HepG2 (cell line): ENCODE measurements around the gene RETREG2. TPM values are rescaled to one million over a fixed set of nuclear protein-coding genes. Genes with fewer than 3 reads are reported as not detected.

ENCODE experiments used
- CENPT ChIP-seq: sonication (generic); formaldehyde crosslinking; IDR thresholded peaks from 2 replicates; pipeline ENCODE4 v1.8.0; 2022; ENCODE audit warnings: low read depth, mild to moderate bottlenecking, moderate library complexity, missing genetic modification reagents
- DMAP1 ChIP-seq: IDR thresholded peaks from 2 replicates; pipeline ENCODE4 v1.6.1; 2016
- ETV6 ChIP-seq: sonication (generic); formaldehyde crosslinking; conservative IDR thresholded peaks from 2 replicates; pipeline ENCODE4 v1.4.0; 2020; ENCODE audit warnings: missing genetic modification reagents
- KDM5B ChIP-seq: sonication (generic); formaldehyde crosslinking; IDR thresholded peaks from 2 replicates; pipeline ENCODE4 v1.4.0; 2020; ENCODE audit warnings: missing genetic modification reagents, mild to moderate bottlenecking, borderline replicate concordance
- MXD4 ChIP-seq: IDR thresholded peaks from 2 replicates; pipeline ENCODE4 v1.6.1; 2016; ENCODE audit warnings: mild to moderate bottlenecking, missing biosample characterization, missing genetic modification reagents
- MYC ChIP-seq: sonication (generic); formaldehyde crosslinking; IDR thresholded peaks from 2 replicates; pipeline ENCODE4 v1.9.0; 2021; ENCODE audit warnings: missing genetic modification reagents, borderline replicate concordance
- NRL ChIP-seq: sonication (generic); formaldehyde crosslinking; IDR thresholded peaks from 2 replicates; pipeline ENCODE4 v1.5.0; 2020; ENCODE audit warnings: missing genetic modification reagents, mild to moderate bottlenecking, moderate library complexity, borderline replicate concordance
- PAX8 ChIP-seq: sonication (generic); formaldehyde crosslinking; IDR thresholded peaks from 2 replicates; pipeline ENCODE4 v1.8.0; 2022; ENCODE audit warnings: mild to moderate bottlenecking, missing genetic modification reagents, borderline replicate concordance
- PHF21A ChIP-seq: sonication (generic); formaldehyde crosslinking; IDR thresholded peaks from 2 replicates; pipeline ENCODE4 v1.5.0; 2020; ENCODE audit warnings: mild to moderate bottlenecking, missing genetic modification reagents
- SPEN ChIP-seq: sonication (generic); formaldehyde crosslinking; IDR thresholded peaks from 2 replicates; pipeline ENCODE4 v1.5.1; 2020; ENCODE audit warnings: low read depth, mild to moderate bottlenecking, missing genetic modification reagents
- TEAD3 ChIP-seq: optimal IDR thresholded peaks from 2 replicates; pipeline ENCODE3; 2016; ENCODE audit warnings: borderline replicate concordance
- ZFP36L2 ChIP-seq: sonication (generic); formaldehyde crosslinking; IDR thresholded peaks from 2 replicates; pipeline ENCODE4 v1.4.0; 2020; ENCODE audit warnings: missing genetic modification reagents
- ZNF326 ChIP-seq: sonication (generic); formaldehyde crosslinking; IDR thresholded peaks from 2 replicates; pipeline ENCODE4 v1.4.0; 2020; ENCODE audit warnings: missing genetic modification reagents, borderline replicate concordance
- ZNF879 ChIP-seq: sonication (generic); formaldehyde crosslinking; IDR thresholded peaks from 2 replicates; pipeline ENCODE4 v1.8.1; 2023; ENCODE audit warnings: missing genetic modification reagents
- polyA plus RNA-seq, 8 experiments: library from polyadenylated mRNA; depleted of rRNA in 3 of 8; stranded (reverse) in 7 of 8; unstranded in 1 of 8; fragments of >200 nt; fragmentation: Illumina TruSeq in 4 of 8; extraction: Trizol in 4 of 8; gene quantifications; 2 replicates each; pipeline versions ENCODE4 v1.2.1 to v1.2.3, GENCODE V29; 2011 to 2016; ENCODE audit warnings: low read depth in 4 of 8, missing spikeins in 1 of 8, mixed read lengths in 1 of 8; ENCODE audit not compliant: insufficient read depth in 1 of 8
- total RNA-seq, 5 experiments: library from RNA; depleted of rRNA; stranded (reverse); fragments of >200 nt; fragmentation: Illumina TruSeq; extraction: Trizol; gene quantifications; 2 replicates each; pipeline ENCODE4 v1.2.3, GENCODE V29; 2016; ENCODE audit warnings: low read depth in 1 of 5
- TF ChIP-seq, protein P1 (sequence below): sonication (generic); formaldehyde crosslinking; IDR thresholded peaks from 2 replicates; pipeline ENCODE4 v1.4.0; 2020; ENCODE audit warnings: missing genetic modification reagents
- TF ChIP-seq, protein P2 (sequence below): sonication (generic); formaldehyde crosslinking; IDR thresholded peaks from 2 replicates; pipeline ENCODE4 v1.4.0; 2020; ENCODE audit warnings: missing genetic modification reagents, borderline replicate concordance
- TF ChIP-seq, protein P3 (sequence below): sonication (generic); formaldehyde crosslinking; IDR thresholded peaks from 2 replicates; pipeline ENCODE4 v1.4.0; 2020; ENCODE audit warnings: mild to moderate bottlenecking, missing genetic modification reagents
- TF ChIP-seq, protein P4 (sequence below): sonication (generic); formaldehyde crosslinking; IDR thresholded peaks from 2 replicates; pipeline ENCODE4 v1.4.0; 2020; ENCODE audit warnings: missing genetic modification reagents, borderline replicate concordance
- TF ChIP-seq, protein P5 (sequence below): sonication (generic); formaldehyde crosslinking; IDR thresholded peaks from 2 replicates; pipeline ENCODE4 v1.4.0; 2020; ENCODE audit warnings: mild to moderate bottlenecking, missing genetic modification reagents

Gene RETREG2
- total and polyA plus RNA-seq, 2 of the 13 experiments (the other 11 are each of a cell fraction or from before 2014, with no cell fraction given), result 86.0 to 134 TPM

DNA sequence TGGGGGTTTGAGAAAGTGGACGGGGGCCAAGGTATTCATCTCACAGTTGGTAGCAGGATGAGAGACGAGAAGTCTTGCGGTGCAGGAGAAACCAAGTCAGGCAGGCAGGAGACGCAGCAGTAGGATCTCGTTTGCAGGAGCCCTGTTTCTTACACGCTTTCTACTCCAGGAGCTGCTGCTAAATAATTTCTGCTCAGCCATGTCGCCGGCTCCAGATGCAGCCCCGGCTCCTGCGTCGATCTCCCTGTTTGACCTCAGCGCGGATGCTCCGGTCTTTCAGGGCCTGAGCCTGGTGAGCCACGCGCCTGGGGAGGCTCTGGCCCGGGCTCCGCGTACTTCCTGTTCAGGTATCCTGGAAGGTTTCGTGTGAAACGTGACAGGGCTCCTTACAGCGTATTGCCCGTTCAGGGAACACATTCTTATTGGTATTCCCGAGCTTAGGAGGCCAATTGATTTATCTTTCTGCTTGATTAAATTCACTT lies 52.0 kb downstream of the RETREG2 start (continued):
- TF ChIP-seq, protein P1, sequence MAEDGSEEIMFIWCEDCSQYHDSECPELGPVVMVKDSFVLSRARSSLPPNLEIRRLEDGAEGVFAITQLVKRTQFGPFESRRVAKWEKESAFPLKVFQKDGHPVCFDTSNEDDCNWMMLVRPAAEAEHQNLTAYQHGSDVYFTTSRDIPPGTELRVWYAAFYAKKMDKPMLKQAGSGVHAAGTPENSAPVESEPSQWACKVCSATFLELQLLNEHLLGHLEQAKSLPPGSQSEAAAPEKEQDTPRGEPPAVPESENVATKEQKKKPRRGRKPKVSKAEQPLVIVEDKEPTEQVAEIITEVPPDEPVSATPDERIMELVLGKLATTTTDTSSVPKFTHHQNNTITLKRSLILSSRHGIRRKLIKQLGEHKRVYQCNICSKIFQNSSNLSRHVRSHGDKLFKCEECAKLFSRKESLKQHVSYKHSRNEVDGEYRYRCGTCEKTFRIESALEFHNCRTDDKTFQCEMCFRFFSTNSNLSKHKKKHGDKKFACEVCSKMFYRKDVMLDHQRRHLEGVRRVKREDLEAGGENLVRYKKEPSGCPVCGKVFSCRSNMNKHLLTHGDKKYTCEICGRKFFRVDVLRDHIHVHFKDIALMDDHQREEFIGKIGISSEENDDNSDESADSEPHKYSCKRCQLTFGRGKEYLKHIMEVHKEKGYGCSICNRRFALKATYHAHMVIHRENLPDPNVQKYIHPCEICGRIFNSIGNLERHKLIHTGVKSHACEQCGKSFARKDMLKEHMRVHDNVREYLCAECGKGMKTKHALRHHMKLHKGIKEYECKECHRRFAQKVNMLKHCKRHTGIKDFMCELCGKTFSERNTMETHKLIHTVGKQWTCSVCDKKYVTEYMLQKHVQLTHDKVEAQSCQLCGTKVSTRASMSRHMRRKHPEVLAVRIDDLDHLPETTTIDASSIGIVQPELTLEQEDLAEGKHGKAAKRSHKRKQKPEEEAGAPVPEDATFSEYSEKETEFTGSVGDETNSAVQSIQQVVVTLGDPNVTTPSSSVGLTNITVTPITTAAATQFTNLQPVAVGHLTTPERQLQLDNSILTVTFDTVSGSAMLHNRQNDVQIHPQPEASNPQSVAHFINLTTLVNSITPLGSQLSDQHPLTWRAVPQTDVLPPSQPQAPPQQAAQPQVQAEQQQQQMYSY, result 0 out of 2 replicates have a peak, but pooled peaks have one; percentile 31
- TF ChIP-seq, protein P2, sequence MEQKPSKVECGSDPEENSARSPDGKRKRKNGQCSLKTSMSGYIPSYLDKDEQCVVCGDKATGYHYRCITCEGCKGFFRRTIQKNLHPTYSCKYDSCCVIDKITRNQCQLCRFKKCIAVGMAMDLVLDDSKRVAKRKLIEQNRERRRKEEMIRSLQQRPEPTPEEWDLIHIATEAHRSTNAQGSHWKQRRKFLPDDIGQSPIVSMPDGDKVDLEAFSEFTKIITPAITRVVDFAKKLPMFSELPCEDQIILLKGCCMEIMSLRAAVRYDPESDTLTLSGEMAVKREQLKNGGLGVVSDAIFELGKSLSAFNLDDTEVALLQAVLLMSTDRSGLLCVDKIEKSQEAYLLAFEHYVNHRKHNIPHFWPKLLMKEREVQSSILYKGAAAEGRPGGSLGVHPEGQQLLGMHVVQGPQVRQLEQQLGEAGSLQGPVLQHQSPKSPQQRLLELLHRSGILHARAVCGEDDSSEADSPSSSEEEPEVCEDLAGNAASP (CRISPR knock-in tag), result peak; percentile 51; the same call in 1 of the 2 replicates
- TF ChIP-seq ZNF879 (CRISPR knock-in tag) (peak; percentile 21; the same call in 1 of the 2 replicates), NRL (CRISPR knock-in tag) (0 out of 2 replicates have a peak, but pooled peaks have one; percentile 6), MYC (CRISPR knock-in tag) (peak; percentile 87), KDM5B (CRISPR knock-in tag) (0 out of 2 replicates have a peak, but pooled peaks have one; percentile 4), ETV6 (CRISPR knock-in tag) (no peak), MXD4 (CRISPR knock-in tag) (peak; percentile 62; the same call in 1 of the 2 replicates), DMAP1 (CRISPR knock-in tag) (0 out of 2 replicates have a peak, but pooled peaks have one; percentile 42), ZNF326 (CRISPR knock-in tag) (no peak), TEAD3 (CRISPR knock-in tag) (peak; percentile 46), ZFP36L2 (CRISPR knock-in tag) (no peak), CENPT (CRISPR knock-in tag) (no peak), PHF21A (CRISPR knock-in tag) (0 out of 2 replicates have a peak, but pooled peaks have one; percentile 3), SPEN (no peak), PAX8 (CRISPR knock-in tag) (0 out of 2 replicates have a peak, but pooled peaks have one; percentile 55)
- TF ChIP-seq, protein P3, sequence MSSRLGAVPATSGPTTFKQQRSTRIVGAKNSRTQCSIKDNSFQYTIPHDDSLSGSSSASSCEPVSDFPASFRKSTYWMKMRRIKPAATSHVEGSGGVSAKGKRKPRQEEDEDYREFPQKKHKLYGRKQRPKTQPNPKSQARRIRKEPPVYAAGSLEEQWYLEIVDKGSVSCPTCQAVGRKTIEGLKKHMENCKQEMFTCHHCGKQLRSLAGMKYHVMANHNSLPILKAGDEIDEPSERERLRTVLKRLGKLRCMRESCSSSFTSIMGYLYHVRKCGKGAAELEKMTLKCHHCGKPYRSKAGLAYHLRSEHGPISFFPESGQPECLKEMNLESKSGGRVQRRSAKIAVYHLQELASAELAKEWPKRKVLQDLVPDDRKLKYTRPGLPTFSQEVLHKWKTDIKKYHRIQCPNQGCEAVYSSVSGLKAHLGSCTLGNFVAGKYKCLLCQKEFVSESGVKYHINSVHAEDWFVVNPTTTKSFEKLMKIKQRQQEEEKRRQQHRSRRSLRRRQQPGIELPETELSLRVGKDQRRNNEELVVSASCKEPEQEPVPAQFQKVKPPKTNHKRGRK (CRISPR knock-in tag), result 0 out of 2 replicates have a peak, but pooled peaks have one; percentile 17
- TF ChIP-seq, protein P4, sequence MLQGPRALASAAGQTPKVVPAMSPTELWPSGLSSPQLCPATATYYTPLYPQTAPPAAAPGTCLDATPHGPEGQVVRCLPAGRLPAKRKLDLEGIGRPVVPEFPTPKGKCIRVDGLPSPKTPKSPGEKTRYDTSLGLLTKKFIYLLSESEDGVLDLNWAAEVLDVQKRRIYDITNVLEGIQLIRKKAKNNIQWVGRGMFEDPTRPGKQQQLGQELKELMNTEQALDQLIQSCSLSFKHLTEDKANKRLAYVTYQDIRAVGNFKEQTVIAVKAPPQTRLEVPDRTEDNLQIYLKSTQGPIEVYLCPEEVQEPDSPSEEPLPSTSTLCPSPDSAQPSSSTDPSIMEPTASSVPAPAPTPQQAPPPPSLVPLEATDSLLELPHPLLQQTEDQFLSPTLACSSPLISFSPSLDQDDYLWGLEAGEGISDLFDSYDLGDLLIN (CRISPR knock-in tag), result 0 out of 2 replicates have a peak, but pooled peaks have one; percentile 84
- TF ChIP-seq, protein P5, sequence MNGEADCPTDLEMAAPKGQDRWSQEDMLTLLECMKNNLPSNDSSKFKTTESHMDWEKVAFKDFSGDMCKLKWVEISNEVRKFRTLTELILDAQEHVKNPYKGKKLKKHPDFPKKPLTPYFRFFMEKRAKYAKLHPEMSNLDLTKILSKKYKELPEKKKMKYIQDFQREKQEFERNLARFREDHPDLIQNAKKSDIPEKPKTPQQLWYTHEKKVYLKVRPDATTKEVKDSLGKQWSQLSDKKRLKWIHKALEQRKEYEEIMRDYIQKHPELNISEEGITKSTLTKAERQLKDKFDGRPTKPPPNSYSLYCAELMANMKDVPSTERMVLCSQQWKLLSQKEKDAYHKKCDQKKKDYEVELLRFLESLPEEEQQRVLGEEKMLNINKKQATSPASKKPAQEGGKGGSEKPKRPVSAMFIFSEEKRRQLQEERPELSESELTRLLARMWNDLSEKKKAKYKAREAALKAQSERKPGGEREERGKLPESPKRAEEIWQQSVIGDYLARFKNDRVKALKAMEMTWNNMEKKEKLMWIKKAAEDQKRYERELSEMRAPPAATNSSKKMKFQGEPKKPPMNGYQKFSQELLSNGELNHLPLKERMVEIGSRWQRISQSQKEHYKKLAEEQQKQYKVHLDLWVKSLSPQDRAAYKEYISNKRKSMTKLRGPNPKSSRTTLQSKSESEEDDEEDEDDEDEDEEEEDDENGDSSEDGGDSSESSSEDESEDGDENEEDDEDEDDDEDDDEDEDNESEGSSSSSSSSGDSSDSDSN (CRISPR knock-in tag), result peak; percentile 80
